NCI-H1092 treated with DMSO at 0.1 percent for 48 hours (cell line): Measurements from ENCODE around the gene GREM1.

Source experiments
- DNase-seq: peaks from one replicate; lab custom pipeline; 2025; lab: John Stamatoyannopoulos, UW

GREM1 gene

DNA sequence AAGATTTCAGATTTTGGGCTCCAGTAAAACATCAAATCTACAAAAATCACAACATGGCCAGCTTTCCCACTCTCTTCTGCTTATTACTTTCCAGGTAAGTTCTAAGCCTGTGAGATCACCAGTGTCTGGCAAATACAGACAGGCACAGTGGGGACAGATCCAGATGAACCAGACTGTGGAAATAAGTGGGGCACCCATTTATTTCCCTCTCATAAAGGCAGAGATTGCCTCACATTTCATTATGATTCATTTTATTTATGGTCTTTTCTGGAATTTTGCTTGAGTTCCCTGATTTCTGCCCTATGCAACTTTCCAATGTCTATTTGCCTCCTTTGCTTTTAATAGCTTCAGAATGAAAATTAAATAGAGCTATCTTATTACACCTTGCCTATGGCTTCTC lies 66.8 kb downstream of the GREM1 start:
- no peak for DNase-seq

DNA sequence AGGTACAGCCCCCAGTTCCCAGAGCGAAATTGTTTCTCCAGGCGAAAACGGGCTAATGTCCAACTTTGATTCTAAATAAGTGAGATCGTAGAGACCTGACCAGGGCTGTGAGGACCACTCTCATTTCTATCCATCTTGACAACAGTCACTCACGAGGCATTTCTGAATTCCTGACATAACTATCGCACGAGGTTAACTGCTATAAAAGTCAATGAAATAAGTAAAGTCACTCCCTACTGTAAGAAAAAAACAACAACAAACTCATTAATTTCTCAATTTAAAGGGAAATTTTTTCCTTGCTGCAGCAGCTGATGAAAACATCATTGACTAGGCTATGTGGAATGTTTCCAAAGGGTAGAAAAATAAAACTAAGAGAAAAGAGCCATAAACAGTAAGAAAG lies 69.1 kb downstream of the GREM1 start:
- no peak for DNase-seq

DNA sequence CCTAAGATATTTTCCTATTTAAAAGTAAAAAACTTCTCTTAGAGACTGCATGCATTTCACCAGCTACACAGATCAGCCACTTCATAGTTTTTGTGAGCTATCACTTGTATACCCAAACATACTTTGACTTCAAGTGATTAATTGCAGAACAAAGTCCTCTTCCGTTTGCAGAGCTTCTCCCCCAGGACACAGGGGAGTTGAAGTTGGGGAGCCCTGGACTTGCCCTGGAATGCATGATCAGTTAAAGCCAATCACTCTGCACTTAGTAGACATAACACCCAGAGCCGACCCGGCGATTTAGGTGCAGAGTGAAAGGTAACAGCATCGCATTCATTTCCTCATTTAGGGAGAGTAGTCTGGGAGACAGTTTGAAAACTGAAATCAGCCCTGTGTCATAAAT lies 70.1 kb downstream of the GREM1 start:
- DNase-seq, result no peak

DNA sequence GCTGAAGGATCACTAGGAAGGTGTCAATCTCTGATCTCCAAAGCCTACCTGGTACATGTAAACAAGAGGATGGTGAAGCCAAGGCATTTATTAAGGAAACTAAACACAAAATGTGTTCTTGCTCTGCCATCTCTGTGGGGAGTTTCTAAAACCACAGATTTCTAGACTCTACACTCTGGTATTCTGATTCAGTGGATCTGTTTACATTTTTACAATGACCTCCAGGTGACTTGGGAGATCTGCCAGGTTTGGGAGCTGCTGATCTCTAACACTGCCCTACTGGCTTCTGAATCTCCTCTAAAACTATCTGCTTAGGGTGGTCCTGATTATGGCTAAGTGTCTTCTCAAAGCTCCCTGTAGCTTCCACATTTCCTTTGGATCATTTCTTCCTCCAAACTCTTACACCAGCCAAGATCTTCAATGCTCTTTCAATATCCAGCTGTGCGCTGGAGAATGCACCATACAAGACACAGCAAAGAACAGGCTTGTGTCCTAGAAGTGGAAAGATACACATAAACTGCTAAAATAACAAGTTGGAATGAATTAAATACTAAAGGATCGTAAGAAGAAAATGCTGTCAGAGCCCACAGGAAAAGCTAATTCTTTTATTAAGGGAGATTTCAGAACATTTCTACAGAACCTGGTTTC lies 72.7 kb downstream of the GREM1 start:
- DNase-seq, result no peak

DNA sequence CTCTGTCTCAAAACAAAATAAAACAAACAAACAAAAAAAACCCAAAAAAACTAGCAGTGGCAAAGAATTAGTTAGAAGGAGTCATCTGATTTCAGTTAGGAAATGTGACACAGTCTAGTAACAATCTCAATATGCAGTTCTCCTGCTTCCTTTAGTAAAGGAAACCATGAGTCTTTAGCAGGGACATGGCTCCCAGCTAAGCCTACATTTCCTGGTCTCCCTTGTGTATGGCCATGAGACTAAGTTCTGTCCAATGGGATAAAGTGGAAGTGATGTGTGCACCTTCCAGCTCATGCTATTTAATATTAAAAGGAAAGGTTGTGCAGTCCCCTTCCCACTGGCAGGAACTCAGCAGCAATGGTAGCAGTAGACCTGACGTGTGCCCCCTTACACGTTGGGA lies 74.6 kb downstream of the GREM1 start:
- no peak for DNase-seq
